ENCODE results near the gene CDS2. TPM values are rescaled to one million over a fixed set of nuclear protein-coding genes. Genes with fewer than 3 reads are reported as not detected.
A peak's percentile ranks its signal among the peaks of the same experiment; 100 is the strongest.

CDS2 gene
- polyA plus RNA-seq, 1 donor from 2014 or later, result 66.7 TPM

- H2AFZ ChIP-seq (ENCODE audit: low read depth, low read length), result no peak overlapping the region
- no peaks in the 10 kb centered on the region for H3K9me3 ChIP-seq (ENCODE audit: low read length)
- H3K4me2 ChIP-seq (ENCODE audit: low read length), result no peak overlapping the region
- no peak overlapping the region for H3K4me3 ChIP-seq (ENCODE audit: low read length)
- H3K27ac ChIP-seq (ENCODE audit: low read length), result no peak overlapping the region
- no peaks in the 10 kb centered on the region for H3K9me2 ChIP-seq (ENCODE audit: insufficient read depth, low read length)
- H3F3A ChIP-seq (ENCODE audit: insufficient read depth, low read length, poor library complexity, severe bottlenecking), result no peaks in the 10 kb centered on the region
- H3K79me2 ChIP-seq (replicated peaks; ENCODE audit: insufficient read depth, low read length), result peaks cover 37% of the 10 kb centered on the region
- no peak overlapping the region for H3K9ac ChIP-seq (ENCODE audit: low read length)
- TF ChIP-seq MXI1 (conservative IDR thresholded peaks at IDR 0.05; ENCODE audit: poor library complexity, severe bottlenecking) (no peak), RAD21 (conservative IDR thresholded peaks at IDR 0.05) (no peak), EP300 (conservative IDR thresholded peaks at IDR 0.05; ENCODE audit: poor library complexity, severe bottlenecking) (no peak), REST (IDR thresholded peaks at IDR 0.05; ENCODE audit: borderline replicate concordance) (no peak), EZH2 (IDR thresholded peaks at IDR 0.05; ENCODE audit: borderline replicate concordance, insufficient read depth, low read length, poor library complexity, severe bottlenecking) (no peak), TAF1 (IDR thresholded peaks at IDR 0.05; ENCODE audit: low read depth) (no peak), POLR2AphosphoS5 (IDR thresholded peaks at IDR 0.05) (no peak), SMC3 (conservative IDR thresholded peaks at IDR 0.05; ENCODE audit: poor library complexity) (no peak), CTCF (IDR thresholded peaks at IDR 0.05; ENCODE audit: poor library complexity, severe bottlenecking) (no peak)
- no peaks in the 10 kb centered on the region for H3K36me3 ChIP-seq (ENCODE audit: insufficient read depth, low read length)
- H3K27me3 ChIP-seq (ENCODE audit: insufficient read depth, low read depth, low read length), result no peaks in the 10 kb centered on the region
- no peaks in the 10 kb centered on the region for H4K20me1 ChIP-seq (ENCODE audit: insufficient read depth)
Observed at GRCh38 chr20:5168651-5169396, 42.0 kb downstream of the CDS2 start.

- Histone ChIP-seq H4K20me1 (ENCODE audit: insufficient read depth) (no peaks in the 10 kb centered on the region), H3K4me2 (ENCODE audit: low read length) (no peak overlapping the region), H3F3A (ENCODE audit: insufficient read depth, low read length, poor library complexity, severe bottlenecking) (no peaks in the 10 kb centered on the region), H3K9ac (ENCODE audit: low read length) (peak overlapping the region; percentile 15), H3K79me2 (replicated peaks; ENCODE audit: insufficient read depth, low read length) (peaks cover 31% of the 10 kb centered on the region), H3K27ac (ENCODE audit: low read length) (peak overlapping the region; percentile 71), H3K9me3 (ENCODE audit: low read length) (no peaks in the 10 kb centered on the region), H3K27me3 (ENCODE audit: insufficient read depth, low read depth, low read length) (no peaks in the 10 kb centered on the region), H3K36me3 (ENCODE audit: insufficient read depth, low read length) (no peaks in the 10 kb centered on the region), H3K4me3 (ENCODE audit: low read length) (no peak overlapping the region), H2AFZ (ENCODE audit: low read depth, low read length) (no peak overlapping the region), H3K9me2 (ENCODE audit: insufficient read depth, low read length) (no peaks in the 10 kb centered on the region)
- TF ChIP-seq TAF1 (IDR thresholded peaks at IDR 0.05; ENCODE audit: low read depth) (no peak), REST (IDR thresholded peaks at IDR 0.05; ENCODE audit: borderline replicate concordance) (no peak), POLR2AphosphoS5 (IDR thresholded peaks at IDR 0.05) (no peak), EZH2 (IDR thresholded peaks at IDR 0.05; ENCODE audit: borderline replicate concordance, insufficient read depth, low read length, poor library complexity, severe bottlenecking) (no peak), EP300 (conservative IDR thresholded peaks at IDR 0.05; ENCODE audit: poor library complexity, severe bottlenecking) (no peak), RAD21 (conservative IDR thresholded peaks at IDR 0.05) (no peak), CTCF (IDR thresholded peaks at IDR 0.05; ENCODE audit: poor library complexity, severe bottlenecking) (no peak), SMC3 (conservative IDR thresholded peaks at IDR 0.05; ENCODE audit: poor library complexity) (no peak)
Observed at GRCh38 chr20:5170341-5170740, 43.5 kb downstream of the CDS2 start.
